Stomach smooth muscle (tissue), 2 donors: ENCODE data around the gene SEMA5A.

Source experiments
- H3K27ac ChIP-seq: one replicate; pipeline ENCODE4 v1.7.0; 2013; ENCODE audit warnings: mild to moderate bottlenecking, low read length, inconsistent platforms
- H3K27me3 ChIP-seq, 2 donors: one replicate each; pipeline ENCODE4 v1.7.0; 2013; ENCODE audit warnings: low read length in 2 of 2; ENCODE audit not compliant: insufficient read depth in 2 of 2, control insufficient read depth in 1 of 2
- H3K36me3 ChIP-seq, 2 donors: one replicate each; pipeline ENCODE4 v1.7.0; 2013; ENCODE audit warnings: low read length in 2 of 2; ENCODE audit not compliant: control insufficient read depth in 2 of 2, insufficient read depth in 2 of 2
- H3K4me1 ChIP-seq: one replicate; pipeline ENCODE4 v1.7.0; 2013; ENCODE audit warnings: low read length; ENCODE audit not compliant: control insufficient read depth, insufficient read depth
- H3K4me3 ChIP-seq, 2 donors: one replicate each; pipeline ENCODE4 v1.7.0; 2013; ENCODE audit warnings: low read length in 2 of 2
- H3K9ac ChIP-seq, 2 donors: one replicate each; pipeline ENCODE4 v1.7.0; 2013; ENCODE audit warnings: low read length in 2 of 2, mild to moderate bottlenecking in 1 of 2
- H3K9me3 ChIP-seq, 2 donors: one replicate each; pipeline ENCODE4 v1.7.0; 2013; ENCODE audit warnings: low read length in 2 of 2; ENCODE audit not compliant: control insufficient read depth in 2 of 2
- donor health status: healthy.
- donor health status: Pancreatic carcinoma.

The SEMA5A gene

DNA sequence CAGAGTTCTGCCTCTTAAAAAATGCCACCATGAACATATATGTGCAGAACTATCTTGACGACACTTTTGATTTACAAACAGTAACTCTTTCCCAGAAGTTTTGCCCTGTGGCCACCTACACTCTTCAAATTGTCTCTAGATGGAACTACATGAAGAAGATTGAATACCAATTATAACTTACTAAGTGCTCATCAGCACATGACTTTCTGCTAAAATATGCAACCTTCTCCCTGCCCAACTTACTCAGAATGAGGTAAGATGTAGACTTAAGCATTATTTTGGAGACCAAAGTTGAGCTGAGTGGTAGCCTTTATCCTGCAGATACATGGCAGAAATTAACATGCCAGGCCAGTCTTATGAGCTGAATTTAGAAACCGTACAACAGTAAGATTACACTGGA lies 105.4 kb downstream of the SEMA5A start:
- Histone ChIP-seq H3K4me1 (no peaks in the 10 kb centered on the region), H3K4me3 (no peak overlapping the region), H3K9ac (no peak overlapping the region), H3K9me3 (no peaks in the 10 kb centered on the region), H3K36me3 (no peaks in the 10 kb centered on the region), H3K27ac (no peak overlapping the region), H3K27me3 (no peaks in the 10 kb centered on the region)

GRCh38 chr5:9439531-9440292 lies 106.2 kb downstream of the SEMA5A start:
- Histone ChIP-seq H3K27ac (no peak overlapping the region), H3K4me3 (no peak overlapping the region), H3K36me3 (no peaks in the 10 kb centered on the region), H3K9ac (no peak overlapping the region), H3K27me3 (no peaks in the 10 kb centered on the region), H3K4me1 (no peaks in the 10 kb centered on the region), H3K9me3 (no peaks in the 10 kb centered on the region)

DNA sequence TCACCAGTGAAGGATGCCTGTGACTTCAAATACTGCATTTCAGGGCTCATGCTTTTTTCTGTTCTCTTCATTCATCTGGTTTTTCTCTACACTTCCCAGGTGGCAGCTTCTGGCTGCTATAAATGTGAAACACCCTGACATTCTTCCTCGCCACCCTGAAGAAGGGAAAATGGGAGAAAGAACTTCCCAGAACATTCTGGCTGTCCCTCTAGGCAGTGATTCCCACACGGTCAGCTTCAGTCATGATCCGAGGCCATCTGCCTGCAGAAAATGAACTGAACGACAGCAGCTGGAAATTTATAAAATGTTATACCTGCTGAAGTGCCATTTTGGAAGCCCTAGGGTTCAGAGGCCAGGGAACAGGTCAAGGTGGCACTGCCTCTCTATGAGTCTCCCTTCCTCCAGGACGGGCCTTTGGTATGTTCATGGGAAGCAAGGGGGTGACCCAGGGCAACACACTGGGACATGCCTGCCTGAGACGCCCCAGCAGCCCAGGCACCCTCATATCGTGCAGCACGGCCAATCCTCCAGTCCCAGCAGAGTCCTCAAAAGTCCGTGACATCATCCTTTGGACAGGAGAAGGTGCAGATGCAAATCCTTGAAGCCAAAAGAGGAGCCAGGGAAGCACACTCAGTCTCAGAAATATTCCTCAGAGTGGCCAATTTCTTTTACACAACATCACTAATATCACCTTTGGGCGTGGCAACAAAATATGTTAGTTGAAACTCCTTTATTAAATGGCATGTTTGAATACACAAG lies 107.1 kb downstream of the SEMA5A start:
- no peak overlapping the region for H3K27ac ChIP-seq

DNA sequence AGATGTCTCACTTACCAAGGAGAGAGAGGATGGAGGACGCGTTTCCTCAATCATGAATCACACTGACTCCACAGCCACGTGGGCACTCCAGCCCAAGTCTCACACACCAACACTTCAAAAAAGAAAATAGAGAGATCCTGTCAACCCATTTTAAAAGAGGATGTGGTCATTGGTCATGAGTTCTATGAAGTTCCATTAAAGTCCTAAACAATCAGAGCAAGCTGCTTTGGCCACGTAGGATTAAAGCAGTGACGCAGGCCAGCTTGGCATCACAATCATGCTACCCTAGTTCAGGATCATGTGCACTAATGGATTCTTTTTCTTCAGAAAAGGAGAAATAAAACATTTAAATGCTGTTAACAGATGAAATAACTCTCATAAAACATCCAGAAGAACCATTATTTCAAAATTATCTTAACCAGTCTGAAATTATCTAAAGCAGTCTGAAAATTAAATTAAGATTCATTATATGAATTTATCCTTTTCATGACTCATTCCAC lies 108.1 kb downstream of the SEMA5A start:
- Histone ChIP-seq H3K36me3 (no peaks in the 10 kb centered on the region), H3K9me3 (no peaks in the 10 kb centered on the region), H3K27ac (no peak overlapping the region), H3K27me3 (no peaks in the 10 kb centered on the region), H3K9ac (no peak overlapping the region), H3K4me3 (no peak overlapping the region), H3K4me1 (no peaks in the 10 kb centered on the region)

More for the DNA sequence above, 107.1 kb downstream of the SEMA5A start:
- Histone ChIP-seq H3K27me3 (no peaks in the 10 kb centered on the region), H3K9me3 (no peaks in the 10 kb centered on the region), H3K4me1 (no peaks in the 10 kb centered on the region), H3K36me3 (no peaks in the 10 kb centered on the region), H3K4me3 (no peak overlapping the region), H3K9ac (no peak overlapping the region)

DNA sequence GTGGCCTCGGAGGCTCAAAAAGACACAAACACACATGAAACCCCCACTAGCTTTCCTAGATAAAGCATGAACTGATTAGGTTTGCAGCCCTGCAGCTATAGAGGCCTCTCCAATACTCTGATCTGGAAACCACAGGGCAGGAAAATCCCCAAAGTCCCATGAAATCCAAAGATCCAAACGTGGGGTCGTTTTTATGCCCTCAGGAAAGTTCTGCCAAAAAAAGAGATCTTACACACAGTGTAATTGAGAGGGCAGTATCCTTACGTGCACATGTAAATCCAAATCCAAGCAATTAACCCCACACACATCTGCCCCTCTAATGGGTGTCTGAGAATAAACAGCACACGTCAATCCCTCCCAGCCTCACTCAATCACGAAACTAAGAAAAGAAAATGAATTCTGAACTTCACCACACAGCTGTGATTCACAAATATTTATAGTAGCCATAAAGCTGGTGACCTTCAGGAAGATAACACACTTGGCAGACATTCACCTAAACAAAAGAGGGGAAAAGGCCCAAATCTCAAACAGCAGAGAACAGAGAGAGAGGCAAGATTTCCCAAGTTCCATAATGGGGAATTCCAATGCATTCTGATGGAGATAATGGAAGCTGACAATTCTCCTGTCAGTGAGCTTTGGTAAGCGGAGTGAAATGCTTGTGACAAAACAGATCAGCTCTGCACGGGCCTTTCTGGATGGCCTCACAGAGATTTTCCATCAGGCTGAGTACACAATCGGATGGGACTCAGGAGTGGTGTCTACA lies 114.2 kb downstream of the SEMA5A start:
- Histone ChIP-seq H3K4me1 (no peaks in the 10 kb centered on the region), H3K9me3 (no peaks in the 10 kb centered on the region), H3K27ac (no peak overlapping the region), H3K9ac (no peak overlapping the region), H3K4me3 (no peak overlapping the region), H3K27me3 (no peaks in the 10 kb centered on the region), H3K36me3 (no peaks in the 10 kb centered on the region)

GRCh38 chr5:9431151-9431495 lies 114.8 kb downstream of the SEMA5A start:
- Histone ChIP-seq H3K27me3 (no peaks in the 10 kb centered on the region), H3K4me1 (no peaks in the 10 kb centered on the region), H3K36me3 (no peaks in the 10 kb centered on the region), H3K27ac (no peak overlapping the region), H3K4me3 (no peak overlapping the region), H3K9me3 (no peaks in the 10 kb centered on the region), H3K9ac (no peak overlapping the region)

DNA sequence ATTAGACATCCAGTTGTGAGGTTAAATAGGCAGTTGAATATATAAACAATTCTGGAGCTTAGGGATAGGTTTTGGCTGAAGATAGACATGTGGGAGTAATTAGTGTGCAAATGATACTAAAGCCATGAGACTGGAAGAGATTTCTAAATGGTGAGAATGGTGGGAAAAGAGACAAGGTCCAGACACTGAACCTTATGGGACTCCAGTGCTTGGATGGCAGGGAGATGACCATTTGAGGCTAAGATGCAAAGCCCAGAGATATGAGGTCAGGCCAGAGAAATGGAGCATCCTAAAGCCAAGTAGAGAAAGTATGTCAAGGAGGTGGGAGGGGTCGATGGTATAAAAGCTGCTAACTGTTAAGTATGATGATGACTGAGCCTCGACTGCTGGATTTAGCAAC lies 115.6 kb downstream of the SEMA5A start:
- H3K27ac ChIP-seq = no peak overlapping the region
- H3K9me3 ChIP-seq = no peaks in the 10 kb centered on the region
- no peaks in the 10 kb centered on the region for H3K27me3 ChIP-seq
- H3K4me3 ChIP-seq = no peak overlapping the region
- H3K4me1 ChIP-seq = no peaks in the 10 kb centered on the region
- no peaks in the 10 kb centered on the region for H3K36me3 ChIP-seq
- H3K9ac ChIP-seq = no peak overlapping the region

DNA sequence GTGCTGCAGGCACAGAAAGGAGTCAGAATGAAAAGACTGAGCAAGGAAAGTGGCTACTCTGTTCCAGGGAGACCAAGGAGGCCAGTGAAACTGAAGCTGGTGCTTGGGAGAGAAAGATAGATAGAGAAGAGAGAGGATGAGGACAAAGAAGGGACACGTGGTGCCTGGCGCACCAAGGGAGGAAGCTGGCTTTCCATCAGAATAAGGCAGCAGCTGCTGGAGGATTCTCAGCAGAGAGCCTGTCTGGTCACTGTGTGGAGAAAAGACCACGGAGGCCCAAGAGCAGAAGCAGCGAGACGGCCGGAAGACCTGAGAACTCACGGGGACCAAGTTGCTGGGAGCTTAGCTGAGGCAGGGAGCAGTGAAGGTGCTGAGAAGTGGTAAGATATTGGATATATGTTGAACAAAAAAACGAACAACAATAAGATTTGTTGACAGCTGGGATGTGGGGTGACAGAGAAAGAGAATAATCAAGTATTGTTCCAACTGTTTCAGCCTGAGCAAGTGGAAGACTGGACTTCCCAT lies 116.1 kb downstream of the SEMA5A start:
- H3K9me3 ChIP-seq = no peaks in the 10 kb centered on the region
- no peaks in the 10 kb centered on the region for H3K4me1 ChIP-seq
- no peak overlapping the region for H3K4me3 ChIP-seq
- H3K36me3 ChIP-seq = no peaks in the 10 kb centered on the region
- H3K9ac ChIP-seq = no peak overlapping the region
- no peak overlapping the region for H3K27ac ChIP-seq
- H3K27me3 ChIP-seq = no peaks in the 10 kb centered on the region

DNA sequence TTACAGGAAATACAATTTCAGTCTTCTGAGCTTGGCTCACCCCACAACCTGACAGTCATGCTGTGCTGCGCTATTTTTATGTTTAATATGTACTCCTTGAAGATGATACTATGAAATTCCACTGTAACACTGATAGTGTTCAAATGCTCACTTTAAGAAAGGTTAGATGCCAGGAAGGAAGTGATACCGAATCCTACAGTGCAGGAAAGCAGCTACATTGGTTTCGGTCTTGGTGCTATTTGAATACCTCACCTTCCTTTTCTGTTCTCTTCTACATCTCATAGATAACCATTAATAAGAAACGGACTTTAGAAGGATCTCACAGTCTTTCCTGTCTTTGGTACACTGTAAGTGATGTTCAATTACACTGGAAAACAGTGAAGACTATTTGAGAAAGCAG lies 117.6 kb downstream of the SEMA5A start:
- Histone ChIP-seq H3K9me3 (no peaks in the 10 kb centered on the region), H3K27me3 (no peaks in the 10 kb centered on the region), H3K36me3 (no peaks in the 10 kb centered on the region), H3K4me3 (no peak overlapping the region), H3K9ac (no peak overlapping the region), H3K4me1 (no peaks in the 10 kb centered on the region), H3K27ac (no peak overlapping the region)

GRCh38 chr5:9425710-9426109 lies 120.2 kb downstream of the SEMA5A start:
- Histone ChIP-seq H3K4me1 (no peaks in the 10 kb centered on the region), H3K4me3 (no peak overlapping the region), H3K27me3 (no peaks in the 10 kb centered on the region), H3K9ac (no peak overlapping the region), H3K27ac (no peak overlapping the region), H3K36me3 (no peaks in the 10 kb centered on the region), H3K9me3 (no peaks in the 10 kb centered on the region)
